ENCODE data around the gene GPR42.

DNA sequence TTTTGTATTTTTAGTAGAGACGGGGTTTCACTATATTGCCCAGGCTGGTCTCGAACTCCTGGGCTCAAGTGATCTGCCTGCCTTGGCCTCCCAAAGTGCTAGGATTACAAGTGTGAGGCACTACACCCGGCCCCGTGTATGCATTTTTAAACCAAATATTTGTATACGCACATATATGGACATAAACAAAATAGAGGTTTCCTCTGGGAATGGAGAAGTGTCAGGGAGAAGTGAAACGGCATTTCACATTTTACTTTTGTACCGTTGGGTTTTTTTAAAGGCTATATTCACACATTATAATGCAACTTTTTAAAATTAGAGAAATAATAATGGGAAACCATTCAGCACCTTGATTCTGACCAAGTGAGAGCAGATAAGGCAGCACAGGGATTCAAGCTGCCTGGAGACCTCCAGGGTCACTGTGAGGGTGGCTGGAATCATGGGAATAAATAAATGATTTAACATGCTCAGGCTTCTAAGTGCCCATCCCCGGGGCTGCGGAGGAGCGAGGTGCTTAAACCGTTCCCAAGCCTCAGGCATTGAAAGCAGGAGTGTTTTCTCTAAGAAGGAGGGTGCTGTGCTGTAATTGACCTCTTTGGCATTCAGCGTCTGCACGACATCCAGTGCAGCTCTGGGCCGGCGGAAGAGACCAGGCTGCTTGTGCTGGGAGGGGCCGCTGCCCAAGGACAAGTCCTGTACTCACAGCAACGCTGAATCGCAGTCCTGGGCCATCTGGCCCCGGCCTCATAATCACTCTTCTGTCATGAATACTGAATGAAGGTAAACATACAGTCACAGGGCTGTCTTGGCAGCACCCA lies 24.7 kb downstream of the GPR42 start:
- TF ChIP-seq, protein P1, sequence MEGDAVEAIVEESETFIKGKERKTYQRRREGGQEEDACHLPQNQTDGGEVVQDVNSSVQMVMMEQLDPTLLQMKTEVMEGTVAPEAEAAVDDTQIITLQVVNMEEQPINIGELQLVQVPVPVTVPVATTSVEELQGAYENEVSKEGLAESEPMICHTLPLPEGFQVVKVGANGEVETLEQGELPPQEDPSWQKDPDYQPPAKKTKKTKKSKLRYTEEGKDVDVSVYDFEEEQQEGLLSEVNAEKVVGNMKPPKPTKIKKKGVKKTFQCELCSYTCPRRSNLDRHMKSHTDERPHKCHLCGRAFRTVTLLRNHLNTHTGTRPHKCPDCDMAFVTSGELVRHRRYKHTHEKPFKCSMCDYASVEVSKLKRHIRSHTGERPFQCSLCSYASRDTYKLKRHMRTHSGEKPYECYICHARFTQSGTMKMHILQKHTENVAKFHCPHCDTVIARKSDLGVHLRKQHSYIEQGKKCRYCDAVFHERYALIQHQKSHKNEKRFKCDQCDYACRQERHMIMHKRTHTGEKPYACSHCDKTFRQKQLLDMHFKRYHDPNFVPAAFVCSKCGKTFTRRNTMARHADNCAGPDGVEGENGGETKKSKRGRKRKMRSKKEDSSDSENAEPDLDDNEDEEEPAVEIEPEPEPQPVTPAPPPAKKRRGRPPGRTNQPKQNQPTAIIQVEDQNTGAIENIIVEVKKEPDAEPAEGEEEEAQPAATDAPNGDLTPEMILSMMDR (IDR thresholded peaks at IDR 0.05), result no peak
- TF ChIP-seq ESRRA (IDR thresholded peaks at IDR 0.05; ENCODE audit: borderline replicate concordance, low read length) (no peak), RARB (CRISPR knock-in tag; IDR thresholded peaks at IDR 0.05) (no peak), POLR2A (IDR thresholded peaks at IDR 0.05; ENCODE audit: low read length) (no peak), POLR2AphosphoS2 (conservative IDR thresholded peaks at IDR 0.05; ENCODE audit: low read length) (no peak)
